ENCODE data around the gene HBD. TPM values are rescaled to one million over a fixed set of nuclear protein-coding genes. Genes with fewer than 3 reads are reported as not detected.

Gene HBD
- total and polyA plus RNA-seq, 9 of the 15 experiments (the other 6 are each of a cell fraction or from before 2014, with no cell fraction given) = 11.8 to 169 (median 36.0) TPM

DNA sequence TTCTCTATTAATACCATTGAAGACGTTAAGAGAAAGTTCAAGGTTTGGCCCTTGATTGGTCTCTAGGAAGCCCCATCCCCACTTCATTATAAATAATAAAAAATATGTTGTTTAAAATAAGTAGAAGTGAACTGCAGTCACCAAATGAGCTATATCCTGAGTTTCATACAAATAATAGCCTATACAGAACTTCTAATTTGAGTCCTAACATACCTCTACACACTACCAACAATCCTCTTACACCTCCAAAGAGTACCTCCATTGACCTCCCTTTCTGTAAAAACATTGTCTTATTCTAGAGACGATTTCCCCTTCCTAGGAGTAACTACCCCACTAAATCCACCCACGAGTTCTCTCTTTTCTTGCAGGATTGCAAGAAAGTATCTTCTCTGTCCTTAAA, 7.2 kb upstream of the HBD start (continued):
- no peak for TF ChIP-seq POLR3G (IDR thresholded peaks at IDR 0.05; ENCODE audit: extremely low read depth, insufficient read length, insufficient replicate concordance)
- no peak for TF ChIP-seq ZNF239 (CRISPR knock-in tag; IDR thresholded peaks at IDR 0.05)

DNA sequence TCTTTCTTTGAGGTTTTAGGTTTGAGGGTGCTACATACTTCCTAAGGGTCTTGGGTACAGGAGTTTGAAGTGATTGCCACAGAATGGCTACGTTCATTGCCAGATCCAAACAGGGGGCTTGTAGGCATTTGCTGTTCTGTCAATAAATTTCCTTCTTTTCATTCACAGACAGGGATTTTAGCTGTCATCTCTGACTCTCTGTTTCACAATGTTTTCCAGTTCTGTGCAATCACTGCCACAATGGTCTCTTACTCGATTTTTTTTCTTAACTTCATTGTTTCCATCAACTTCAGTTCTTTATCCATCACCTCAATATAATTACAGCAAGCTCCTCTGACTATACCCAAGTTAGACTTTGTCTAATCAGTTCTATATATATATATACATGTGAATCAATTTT, 6.2 kb upstream of the HBD start:
- intact Hi-C loops (cut with micrococcal nuclease) = no loop called here
- H3K9me1 ChIP-seq (ENCODE audit: control insufficient read depth, insufficient read depth, low read length) = no peaks in the 10 kb centered on the region
- POLR2A ChIA-PET = interaction anchor here (0.7 to 1.6 kb wide), 10 partner anchors 9 to 1344 kb away, joined by 3 to 7 read pairs (median 4); partner anchors contain the start of gene HBG1
- H3K9ac ChIP-seq (ENCODE audit: insufficient read depth in 1 of 2, low read depth in 2 of 2, low read length in 2 of 2) = peak overlapping the region in 1 of 2 experiments; percentile 70; a peak in 1 of 4 replicates
- DNase-seq (ENCODE audit: extremely low read depth in 1 of 4, low spot score in 3 of 4) = no peak
- no peaks in the 10 kb centered on the region for H3K27me3 ChIP-seq (ENCODE audit: control insufficient read depth in 2 of 2, insufficient read depth in 2 of 2, low read length in 2 of 2)
- no TSS peak for BruUV-seq (replicated peaks)
- H3K27ac ChIP-seq (ENCODE audit: extremely low read depth, low read depth, low read length) = peak overlapping the region; percentile 17; the same call in 1 of the 3 replicates
- H3K4me3 ChIP-seq = no peak overlapping the region
- no peaks in the 10 kb centered on the region for H3K9me3 ChIP-seq (replicated peaks; ENCODE audit: control insufficient read depth, insufficient read depth, low read depth, low read length)
- H3K4me2 ChIP-seq (ENCODE audit: insufficient read depth, low read length) = peak overlapping the region; percentile 42
- CTCF ChIA-PET (ENCODE audit: low intra/inter-chr PET ratio) = interaction anchor here (0.6 kb wide), 1 partner anchor 31 kb away, joined by 4 read pairs; no protein-coding TSS in a partner anchor
- H4K20me1 ChIP-seq (replicated peaks; ENCODE audit: control insufficient read depth, insufficient read depth, low read length) = 0 out of 2 replicates have a peak, but pooled peaks cover 4% of the 10 kb centered on the region
- 27% methylated on average over 2 of the region's 2 CpGs for WGBS (ENCODE audit: insufficient coverage, low coverage, missing lambda C conversion rate)
- no peak overlapping the region for H2AFZ ChIP-seq (ENCODE audit: low read depth, low read length)
- ATAC-seq = no peak
- peaks cover 58% of the 10 kb centered on the region for H3K79me2 ChIP-seq (ENCODE audit: control insufficient read depth, insufficient read depth, low read length)
- H3K36me3 ChIP-seq (ENCODE audit: control insufficient read depth, insufficient read depth, low read length) = peaks cover 13% of the 10 kb centered on the region
- H3K4me1 ChIP-seq (replicated peaks in 1 of 2; ENCODE audit: control insufficient read depth in 2 of 2, insufficient read depth in 2 of 2, low read length in 2 of 2) = peaks cover 9 to 44% of the 10 kb centered on the region in 2 experiments
- in situ Hi-C loops (cut with MboI) = loop anchor here (5.0 kb wide), 1 partner anchor 47 kb away; no protein-coding TSS in a partner anchor
- FAIRE-seq = no peak
- TF ChIP-seq, protein P1, sequence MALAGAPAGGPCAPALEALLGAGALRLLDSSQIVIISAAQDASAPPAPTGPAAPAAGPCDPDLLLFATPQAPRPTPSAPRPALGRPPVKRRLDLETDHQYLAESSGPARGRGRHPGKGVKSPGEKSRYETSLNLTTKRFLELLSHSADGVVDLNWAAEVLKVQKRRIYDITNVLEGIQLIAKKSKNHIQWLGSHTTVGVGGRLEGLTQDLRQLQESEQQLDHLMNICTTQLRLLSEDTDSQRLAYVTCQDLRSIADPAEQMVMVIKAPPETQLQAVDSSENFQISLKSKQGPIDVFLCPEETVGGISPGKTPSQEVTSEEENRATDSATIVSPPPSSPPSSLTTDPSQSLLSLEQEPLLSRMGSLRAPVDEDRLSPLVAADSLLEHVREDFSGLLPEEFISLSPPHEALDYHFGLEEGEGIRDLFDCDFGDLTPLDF (CRISPR knock-in tag; IDR thresholded peaks at IDR 0.05) = no peak
- TF ChIP-seq SRF (CRISPR knock-in tag; IDR thresholded peaks at IDR 0.05) = no peak
- TF ChIP-seq POLR2A (conservative IDR thresholded peaks at IDR 0.05) = 0 out of 2 replicates have a peak, but pooled peaks have one; percentile 42
- TF ChIP-seq ZNF436 (CRISPR knock-in tag; IDR thresholded peaks at IDR 0.05) = 0 out of 2 replicates have a peak, but pooled peaks have one; percentile 30
- no peak for TF ChIP-seq CXXC5 (CRISPR knock-in tag; IDR thresholded peaks at IDR 0.05)
- TF ChIP-seq, protein P2, sequence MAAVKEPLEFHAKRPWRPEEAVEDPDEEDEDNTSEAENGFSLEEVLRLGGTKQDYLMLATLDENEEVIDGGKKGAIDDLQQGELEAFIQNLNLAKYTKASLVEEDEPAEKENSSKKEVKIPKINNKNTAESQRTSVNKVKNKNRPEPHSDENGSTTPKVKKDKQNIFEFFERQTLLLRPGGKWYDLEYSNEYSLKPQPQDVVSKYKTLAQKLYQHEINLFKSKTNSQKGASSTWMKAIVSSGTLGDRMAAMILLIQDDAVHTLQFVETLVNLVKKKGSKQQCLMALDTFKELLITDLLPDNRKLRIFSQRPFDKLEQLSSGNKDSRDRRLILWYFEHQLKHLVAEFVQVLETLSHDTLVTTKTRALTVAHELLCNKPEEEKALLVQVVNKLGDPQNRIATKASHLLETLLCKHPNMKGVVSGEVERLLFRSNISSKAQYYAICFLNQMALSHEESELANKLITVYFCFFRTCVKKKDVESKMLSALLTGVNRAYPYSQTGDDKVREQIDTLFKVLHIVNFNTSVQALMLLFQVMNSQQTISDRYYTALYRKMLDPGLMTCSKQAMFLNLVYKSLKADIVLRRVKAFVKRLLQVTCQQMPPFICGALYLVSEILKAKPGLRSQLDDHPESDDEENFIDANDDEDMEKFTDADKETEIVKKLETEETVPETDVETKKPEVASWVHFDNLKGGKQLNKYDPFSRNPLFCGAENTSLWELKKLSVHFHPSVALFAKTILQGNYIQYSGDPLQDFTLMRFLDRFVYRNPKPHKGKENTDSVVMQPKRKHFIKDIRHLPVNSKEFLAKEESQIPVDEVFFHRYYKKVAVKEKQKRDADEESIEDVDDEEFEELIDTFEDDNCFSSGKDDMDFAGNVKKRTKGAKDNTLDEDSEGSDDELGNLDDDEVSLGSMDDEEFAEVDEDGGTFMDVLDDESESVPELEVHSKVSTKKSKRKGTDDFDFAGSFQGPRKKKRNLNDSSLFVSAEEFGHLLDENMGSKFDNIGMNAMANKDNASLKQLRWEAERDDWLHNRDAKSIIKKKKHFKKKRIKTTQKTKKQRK (IDR thresholded peaks at IDR 0.05; ENCODE audit: borderline replicate concordance, low read depth, low read length) = no peak
- TF ChIP-seq ZBTB17 (CRISPR knock-in tag; IDR thresholded peaks at IDR 0.05) = peak; percentile 40; the same call in 1 of the 2 replicates
- TF ChIP-seq, protein P3, sequence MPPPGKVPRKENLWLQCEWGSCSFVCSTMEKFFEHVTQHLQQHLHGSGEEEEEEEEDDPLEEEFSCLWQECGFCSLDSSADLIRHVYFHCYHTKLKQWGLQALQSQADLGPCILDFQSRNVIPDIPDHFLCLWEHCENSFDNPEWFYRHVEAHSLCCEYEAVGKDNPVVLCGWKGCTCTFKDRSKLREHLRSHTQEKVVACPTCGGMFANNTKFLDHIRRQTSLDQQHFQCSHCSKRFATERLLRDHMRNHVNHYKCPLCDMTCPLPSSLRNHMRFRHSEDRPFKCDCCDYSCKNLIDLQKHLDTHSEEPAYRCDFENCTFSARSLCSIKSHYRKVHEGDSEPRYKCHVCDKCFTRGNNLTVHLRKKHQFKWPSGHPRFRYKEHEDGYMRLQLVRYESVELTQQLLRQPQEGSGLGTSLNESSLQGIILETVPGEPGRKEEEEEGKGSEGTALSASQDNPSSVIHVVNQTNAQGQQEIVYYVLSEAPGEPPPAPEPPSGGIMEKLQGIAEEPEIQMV (tag; conservative IDR thresholded peaks at IDR 0.05; ENCODE audit: low read depth) = no peak
- TF ChIP-seq DNMT1 (IDR thresholded peaks at IDR 0.05) = no peak
- TF ChIP-seq, protein P4, sequence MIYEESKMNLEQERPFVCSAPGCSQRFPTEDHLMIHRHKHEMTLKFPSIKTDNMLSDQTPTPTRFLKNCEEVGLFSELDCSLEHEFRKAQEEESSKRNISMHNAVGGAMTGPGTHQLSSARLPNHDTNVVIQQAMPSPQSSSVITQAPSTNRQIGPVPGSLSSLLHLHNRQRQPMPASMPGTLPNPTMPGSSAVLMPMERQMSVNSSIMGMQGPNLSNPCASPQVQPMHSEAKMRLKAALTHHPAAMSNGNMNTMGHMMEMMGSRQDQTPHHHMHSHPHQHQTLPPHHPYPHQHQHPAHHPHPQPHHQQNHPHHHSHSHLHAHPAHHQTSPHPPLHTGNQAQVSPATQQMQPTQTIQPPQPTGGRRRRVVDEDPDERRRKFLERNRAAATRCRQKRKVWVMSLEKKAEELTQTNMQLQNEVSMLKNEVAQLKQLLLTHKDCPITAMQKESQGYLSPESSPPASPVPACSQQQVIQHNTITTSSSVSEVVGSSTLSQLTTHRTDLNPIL (CRISPR knock-in tag; IDR thresholded peaks at IDR 0.05) = no peak
- TF ChIP-seq RFX5 (IDR thresholded peaks at IDR 0.05; ENCODE audit: low read depth, low read length) = no peak

Measured in K562 (cell line).